DMS 273 (cell line): ENCODE measurements around the gene NME1.
"Not testable (repeated sequence)": the region's sequence is repeated elsewhere in the genome, so short reads cannot be mapped to it uniquely, and the experiment has no call there.

Source experiments
- DNase-seq: peaks from one replicate; lab custom pipeline; 2025; ENCODE audit not compliant: unreplicated experiment; lab: John Stamatoyannopoulos, UW

The NME1 gene

DNA sequence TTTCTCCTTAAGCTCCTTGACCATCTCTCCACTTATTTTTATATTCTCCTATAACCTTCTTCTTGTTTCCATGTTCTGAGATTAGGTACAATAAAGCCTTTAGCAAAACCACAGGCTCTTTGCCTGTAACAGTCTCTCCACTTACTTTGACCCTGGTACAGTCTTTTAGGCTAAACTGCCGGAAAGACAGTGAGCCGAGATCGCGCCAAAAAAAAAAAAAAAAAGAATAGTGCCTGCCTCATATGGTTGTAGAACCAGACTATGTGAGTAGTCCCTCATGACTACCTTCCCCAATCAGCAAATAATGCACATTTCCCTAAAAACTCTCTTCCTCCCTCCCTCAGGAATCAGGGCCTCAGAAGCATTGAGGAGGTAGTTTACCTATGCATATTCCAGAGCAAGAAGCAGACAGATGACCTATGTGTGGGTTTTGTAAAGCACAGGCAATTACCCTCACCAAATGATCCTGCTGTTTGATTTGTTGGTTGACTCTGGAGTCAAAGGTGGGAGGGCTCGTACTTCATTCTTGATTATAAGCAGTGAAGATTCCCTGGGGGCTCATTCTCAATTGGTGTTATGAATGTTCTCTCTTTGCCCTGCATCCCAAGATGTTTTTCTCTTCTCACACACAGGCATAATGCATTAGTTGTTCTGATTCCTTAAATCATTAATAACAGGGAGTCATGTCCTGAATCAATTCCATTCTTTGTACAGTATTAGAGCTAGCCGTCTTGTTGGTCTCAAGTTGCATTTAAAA lies 8.9 kb upstream of the NME1 start:
- DNase-seq, result peak; percentile 63

GRCh38 chr17:51147650-51148049 lies 5.7 kb upstream of the NME1 start:
- DNase-seq, result no peak

DNA sequence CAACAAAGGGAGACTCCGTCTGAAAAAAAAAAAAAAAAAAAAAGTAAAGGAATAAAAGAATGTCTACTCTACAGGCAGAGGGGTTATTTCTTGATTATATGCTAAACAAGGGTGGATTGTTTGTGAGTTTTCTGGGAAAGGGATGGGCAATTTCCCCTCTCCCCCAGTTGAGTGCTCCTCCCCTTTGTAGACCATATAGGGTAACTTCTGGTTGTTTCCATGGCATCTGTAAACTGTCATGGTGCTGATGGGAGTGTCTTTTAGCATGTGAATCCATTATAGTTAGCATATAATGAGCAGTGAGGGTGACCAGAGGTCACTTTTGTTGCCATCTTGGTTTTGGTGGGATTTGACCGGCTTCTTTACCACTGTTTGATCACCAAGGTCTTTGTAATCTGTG lies 4.2 kb upstream of the NME1 start:
- DNase-seq, result no peak

DNA sequence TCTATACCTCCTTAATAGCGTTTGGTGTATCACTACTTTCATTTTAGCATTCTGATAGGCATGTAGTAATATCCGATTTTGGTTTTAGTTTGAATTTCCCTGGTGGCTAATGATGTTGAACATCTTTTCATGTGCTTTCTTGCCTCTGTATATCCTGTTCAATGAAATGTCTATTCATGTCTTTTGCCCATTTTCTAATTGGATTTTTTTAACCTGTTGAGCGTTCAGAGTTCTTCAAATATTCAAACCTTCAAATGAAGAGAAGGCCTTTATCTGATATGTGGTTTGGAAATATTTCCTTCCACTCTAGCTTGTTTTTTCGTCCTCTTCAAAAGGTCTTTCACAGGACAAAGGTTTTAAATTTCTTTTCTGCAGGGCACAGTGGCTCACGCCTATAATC lies 2.4 kb upstream of the NME1 start:
- no peak for DNase-seq

DNA sequence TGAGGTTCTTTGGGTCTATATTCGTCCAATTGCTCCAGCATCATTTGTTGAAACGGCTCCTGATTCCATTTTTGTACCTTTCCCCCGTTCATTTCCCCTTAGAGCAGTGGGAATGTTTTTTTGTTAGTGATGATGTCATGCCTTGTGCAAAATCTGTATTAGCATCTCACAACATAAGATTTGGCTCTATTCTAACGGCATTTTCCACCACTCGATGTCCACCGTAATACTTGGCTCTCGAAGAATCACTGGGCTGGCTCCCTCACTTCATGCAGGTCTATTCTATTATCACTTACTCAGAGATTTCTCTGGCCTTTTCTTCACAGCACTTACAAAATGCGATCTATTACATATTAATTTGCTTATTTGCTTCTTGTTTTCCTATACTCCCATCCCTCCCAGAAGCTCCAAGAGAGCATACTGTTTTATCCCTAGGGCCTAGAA lies 571 bp upstream of the NME1 start:
- DNase-seq, result peak; percentile 62

GRCh38 chr17:51154176-51154575 lies 817 bp downstream of the NME1 start:
- DNase-seq, result peak; percentile 33

GRCh38 chr17:51155416-51155815 lies 2.1 kb downstream of the NME1 start:
- DNase-seq, result no peak

DNA sequence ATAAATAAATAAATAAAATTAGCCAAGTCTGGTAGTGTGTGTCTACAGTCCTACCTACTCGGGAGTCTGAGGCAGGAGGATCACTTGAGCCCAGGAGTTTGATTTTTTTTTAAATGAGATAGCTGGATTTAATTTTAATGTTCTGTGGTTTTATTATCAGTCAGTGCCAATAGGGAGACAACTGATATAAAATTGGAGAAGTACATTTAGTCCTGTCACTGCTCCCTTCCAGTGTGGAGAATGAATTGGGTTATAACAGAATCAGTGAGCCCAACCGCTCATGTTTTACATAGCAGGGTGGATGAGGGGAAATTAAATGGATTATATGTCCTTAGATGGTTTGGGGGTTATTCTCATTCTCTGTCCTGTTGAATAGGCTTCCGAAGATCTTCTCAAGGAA lies 6.2 kb downstream of the NME1 start:
- no peak for DNase-seq

GRCh38 chr17:51161541-51161940 lies 8.2 kb downstream of the NME1 start:
- DNase-seq, result no peak

DNA sequence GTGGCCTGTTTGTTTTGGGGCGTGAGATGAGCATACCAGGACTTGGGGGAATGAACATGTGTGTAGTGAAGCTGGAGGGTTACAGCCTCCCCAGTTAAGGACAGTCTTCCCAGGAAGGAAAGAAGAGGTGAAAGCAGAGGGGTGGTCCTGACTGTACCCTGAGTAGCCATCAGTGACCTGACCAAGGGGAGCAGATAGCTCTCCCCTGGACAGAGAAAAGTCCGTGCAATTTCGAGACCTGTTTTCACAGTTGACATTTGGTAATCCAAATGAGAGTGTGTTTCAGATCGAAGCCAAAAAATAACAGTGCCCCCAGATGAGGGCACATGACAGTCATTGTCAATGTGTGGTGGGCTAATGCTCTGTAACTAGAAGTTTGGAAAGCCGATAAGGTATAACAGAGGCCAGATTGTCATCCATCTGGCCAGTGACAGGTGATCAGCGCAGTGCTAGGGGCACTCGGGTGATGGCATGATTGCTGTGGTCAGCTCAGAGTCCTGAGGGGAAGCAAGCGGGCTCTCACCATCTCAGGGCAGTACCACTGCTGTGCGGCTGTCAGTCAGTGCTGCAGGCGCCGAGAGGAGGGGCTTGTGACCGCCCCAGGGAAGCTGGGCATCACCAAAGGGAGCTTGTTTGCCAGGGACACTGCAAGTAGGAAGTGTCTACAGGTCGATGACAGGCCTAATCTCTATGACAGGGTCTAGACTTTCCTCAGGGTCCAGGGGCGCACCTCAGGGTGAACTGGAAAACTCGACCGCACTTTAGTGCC lies 11.7 kb downstream of the NME1 start:
- DNase-seq, result peak; percentile 80

DNA sequence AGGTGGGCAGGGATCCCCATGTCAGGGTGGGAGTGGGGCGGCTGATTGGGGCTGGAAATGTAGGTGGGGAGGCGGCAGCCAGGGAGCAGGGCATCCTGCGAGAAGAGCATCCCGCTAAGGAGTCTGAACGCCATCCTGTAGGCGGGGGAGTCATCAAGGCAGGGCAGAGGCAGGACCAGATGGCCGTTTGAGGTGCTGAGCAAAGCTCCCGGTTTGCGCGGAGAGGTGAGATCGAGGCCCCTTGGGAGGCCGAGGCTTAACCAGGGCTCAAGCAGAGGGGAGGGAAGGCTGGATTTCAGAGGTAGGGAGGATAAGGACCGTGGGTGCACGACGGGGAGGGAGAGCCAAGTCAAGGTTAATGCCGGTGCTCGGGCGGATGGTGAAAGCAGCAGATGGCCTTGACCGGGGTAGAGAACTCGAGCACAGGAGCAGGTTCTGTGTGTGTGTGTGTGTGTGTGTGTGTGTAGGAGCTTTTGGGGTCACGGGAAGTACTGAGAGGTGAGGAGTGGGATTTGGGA lies 12.4 kb downstream of the NME1 start:
- DNase-seq, result peak; percentile 91

DNA sequence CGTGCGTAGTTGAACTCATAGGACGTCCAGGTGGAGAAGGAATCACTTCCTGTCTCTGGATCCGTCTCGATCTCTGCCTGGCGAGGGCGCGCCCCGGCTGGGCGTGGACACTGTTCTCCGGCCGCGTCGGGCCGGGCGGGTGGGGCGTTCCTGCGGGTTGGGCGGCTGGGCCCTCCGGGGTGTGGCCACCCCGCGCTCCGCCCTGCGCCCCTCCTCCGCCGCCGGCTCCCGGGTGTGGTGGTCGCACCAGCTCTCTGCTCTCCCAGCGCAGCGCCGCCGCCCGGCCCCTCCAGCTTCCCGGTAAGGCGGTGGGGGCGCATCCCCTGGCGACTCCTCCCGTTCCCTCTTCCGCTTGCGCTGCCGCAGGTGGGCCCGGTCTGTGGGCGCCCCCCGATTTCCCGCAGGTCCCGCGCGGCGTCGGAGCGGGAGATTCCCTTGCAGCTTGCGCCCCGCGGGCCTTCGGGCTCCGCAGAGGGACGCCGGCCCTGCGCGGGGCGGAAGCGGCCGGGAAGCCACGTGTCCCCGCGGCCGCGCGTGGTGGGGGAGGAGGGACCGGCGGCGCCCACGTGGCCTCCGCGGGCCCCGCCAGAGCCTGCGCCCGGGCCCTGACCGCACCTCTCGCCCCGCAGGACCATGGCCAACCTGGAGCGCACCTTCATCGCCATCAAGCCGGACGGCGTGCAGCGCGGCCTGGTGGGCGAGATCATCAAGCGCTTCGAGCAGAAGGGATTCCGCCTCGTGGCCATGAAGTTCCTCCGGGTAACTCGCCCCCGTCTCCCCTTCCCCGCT lies 13.0 kb downstream of the NME1 start, which contains the start of gene NME2:
Gene NME2, plus strand, starts transcription at position 214 of the 789 bp plus-strand sequence. Its CDS starts 420 bp downstream, at position 634.
- DNase-seq, result peak; percentile 95

DNA sequence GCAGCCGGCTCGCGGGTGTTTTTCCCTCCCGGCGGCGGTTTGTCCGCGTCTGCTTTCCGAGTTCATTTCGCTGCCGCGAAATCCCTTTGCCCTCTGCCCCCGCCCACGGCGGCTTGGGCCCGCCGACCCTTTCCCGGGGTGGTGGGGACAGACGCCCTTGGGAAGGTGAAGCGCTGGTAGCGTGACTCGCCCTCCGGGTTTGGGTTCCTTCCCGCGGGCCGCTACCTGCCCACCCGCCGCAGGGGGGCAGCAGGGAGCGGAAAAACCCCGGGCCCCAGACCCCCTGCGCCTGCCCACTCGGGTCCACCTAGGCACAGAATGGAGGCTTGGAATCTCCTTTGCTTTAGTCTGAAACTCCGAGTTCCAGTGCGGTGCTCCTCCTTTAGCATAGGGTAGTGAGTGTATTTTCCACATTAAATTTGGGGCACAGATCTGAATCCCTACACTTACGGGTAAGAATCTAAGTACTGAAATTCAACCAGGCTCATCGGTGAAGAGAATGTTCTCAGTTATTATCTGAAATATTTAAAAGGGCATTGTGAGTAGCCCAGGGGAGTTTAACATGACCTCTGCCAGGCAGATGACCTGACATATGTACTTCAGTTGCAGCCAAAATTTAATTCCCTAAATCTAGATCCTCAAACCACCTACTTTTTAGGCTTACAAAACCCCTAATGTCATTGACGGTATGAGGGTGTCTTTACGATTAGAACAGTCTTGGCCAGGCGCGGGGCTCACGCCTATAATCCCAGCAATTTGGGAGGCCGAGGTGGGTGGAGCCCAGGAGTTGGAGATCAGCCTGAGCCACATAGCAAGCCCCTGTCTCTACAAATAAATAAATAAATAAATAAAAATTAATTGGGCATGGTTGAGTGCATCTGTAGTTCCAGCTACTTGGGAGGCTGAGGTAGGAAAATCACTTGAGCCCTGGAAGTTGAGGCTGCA lies 13.9 kb downstream of the NME1 start:
- DNase-seq, result peak; percentile 85

DNA sequence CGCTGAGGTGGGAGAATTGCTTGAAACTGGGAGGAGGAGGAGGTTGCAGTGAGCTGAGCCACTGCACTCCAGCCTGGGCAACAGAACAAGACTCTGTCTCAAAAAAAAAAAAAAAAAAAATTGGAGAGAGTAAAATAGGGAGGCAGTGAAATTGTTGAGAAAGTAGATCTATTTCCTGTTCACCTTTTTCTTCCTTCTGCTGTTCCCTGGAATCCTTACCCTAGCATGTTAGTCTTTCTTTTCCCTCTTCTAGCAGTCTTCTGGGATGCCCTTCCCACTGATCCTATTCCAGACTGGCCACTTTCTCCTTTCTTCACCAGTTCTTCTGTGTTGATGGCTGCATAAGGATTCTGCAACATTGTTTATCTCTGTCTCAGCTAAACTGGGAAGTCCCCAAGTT lies 16.0 kb downstream of the NME1 start:
- no peak for DNase-seq

- DNase-seq, result no peak
These were observed 17.4 kb downstream of the NME1 start for GRCh38 chr17:51170736-51171135.

DNA sequence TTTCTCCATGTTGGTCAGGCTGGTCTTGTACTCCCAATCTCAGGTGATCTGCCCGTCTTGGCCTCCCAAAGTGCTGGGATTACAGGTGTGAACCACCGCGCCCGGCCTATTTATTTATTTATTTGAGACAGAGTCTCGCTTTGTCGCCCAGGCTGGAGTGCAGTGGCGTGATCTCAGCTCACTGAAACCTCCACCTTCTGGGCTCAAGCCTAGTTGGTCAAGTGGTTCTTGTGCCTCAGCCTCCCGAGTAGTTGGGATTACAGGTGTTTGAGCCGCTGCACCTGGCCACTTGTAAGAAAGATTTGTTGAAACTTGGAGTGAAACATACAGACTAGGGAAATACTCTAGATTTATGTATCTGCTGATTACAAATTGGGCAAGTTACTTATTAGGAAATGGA lies 18.7 kb downstream of the NME1 start:
- not testable (repeated sequence) for DNase-seq

DNA sequence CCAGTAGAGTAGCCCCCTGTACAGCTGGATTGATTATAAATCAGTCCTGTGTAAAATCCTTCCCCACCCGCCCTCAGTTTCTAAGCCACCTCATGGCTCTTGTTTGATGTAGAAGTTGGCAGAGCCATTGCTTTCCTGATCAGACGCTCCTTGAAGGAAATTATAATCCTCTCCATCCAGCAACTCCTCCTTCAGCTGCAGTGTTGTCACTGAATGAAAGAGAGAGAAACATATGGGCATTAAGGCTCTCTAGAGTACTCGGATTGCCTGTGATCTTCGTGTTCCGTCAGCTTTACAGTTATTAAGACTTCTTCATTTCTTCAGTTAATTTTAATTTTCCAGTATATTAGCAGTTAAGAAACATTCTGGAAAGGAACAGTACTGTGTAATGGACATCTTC lies 27.1 kb downstream of the NME1 start:
- DNase-seq, result no peak

DNA sequence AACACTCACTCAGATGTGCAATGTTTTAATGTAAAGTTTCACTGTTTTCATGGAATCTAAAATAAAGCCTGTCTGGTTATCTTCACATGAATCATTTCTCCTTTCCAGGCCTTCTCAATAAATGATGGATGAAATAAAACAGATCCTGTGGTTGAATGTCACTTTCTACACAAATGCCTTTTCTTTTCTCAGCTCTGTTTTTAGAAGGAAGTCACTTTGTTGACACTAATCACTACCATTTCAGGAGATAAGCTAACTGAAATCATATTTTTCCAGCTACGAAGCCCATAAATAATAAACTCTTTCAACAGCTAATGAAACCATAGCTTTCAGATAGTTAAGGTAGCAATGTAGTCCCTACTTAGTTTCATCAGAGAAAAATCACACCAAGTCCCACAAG lies 30.8 kb downstream of the NME1 start:
- no peak for DNase-seq

GRCh38 chr17:51185763-51186332 lies 32.5 kb downstream of the NME1 start:
- no peak for DNase-seq
